RPMI8226 (cell line): Measurements from ENCODE around the gene ADORA1.

ENCODE experiments used
- DNase-seq: peaks from one replicate; pipeline ENCODE4 v3.0.0-alpha.2; 2015

The ADORA1 gene

GRCh38 chr1:203143641-203144040 lies 16.1 kb downstream of the ADORA1 start:
- DNase-seq, result no peak

DNA sequence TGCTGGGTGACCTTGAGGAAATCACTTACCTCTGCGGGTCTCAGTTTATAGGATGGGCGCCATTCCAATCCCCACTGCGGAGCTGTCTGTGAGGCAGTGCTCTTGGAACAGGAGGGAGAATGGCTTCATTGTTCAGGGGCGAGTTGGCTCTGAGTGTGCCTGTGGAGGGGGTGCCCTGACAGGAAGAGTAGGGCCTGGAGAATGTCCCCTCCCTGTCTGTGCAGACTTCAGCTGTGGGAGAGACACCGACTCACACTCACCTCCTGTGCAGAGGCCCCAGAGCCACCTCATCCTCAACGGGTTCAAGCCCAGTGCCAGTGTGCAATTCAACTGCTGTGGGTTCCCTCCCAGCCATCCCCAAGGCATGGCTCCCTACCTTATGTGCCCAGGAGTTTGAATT lies 17.1 kb downstream of the ADORA1 start:
- DNase-seq, result no peak

GRCh38 chr1:203145321-203146041 lies 18.0 kb downstream of the ADORA1 start:
- DNase-seq, result no peak

- no peak for DNase-seq
Measured at GRCh38 chr1:203146042-203146369, 18.5 kb downstream of the ADORA1 start.

GRCh38 chr1:203146537-203146936 lies 19.0 kb downstream of the ADORA1 start:
- DNase-seq, result no peak

DNA sequence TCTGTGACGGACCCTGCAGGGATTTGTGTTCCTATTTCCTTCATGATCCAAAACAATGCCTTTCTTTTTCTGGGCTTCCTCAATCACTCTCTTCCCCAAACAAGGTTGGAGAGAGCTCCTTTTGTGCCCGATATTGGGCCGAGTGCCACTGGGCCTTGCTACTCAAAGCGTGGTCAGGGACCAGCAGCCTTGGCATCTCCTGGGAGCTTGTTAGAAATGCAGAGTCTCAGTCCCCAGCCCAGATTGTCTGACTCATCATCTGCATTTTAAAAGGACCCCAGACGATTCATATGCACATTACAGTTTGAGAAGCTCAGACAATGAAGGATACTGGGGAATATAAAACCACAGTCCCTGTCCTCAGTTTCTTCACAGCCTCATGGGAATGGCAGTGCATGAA lies 19.9 kb downstream of the ADORA1 start:
- DNase-seq, result no peak

DNA sequence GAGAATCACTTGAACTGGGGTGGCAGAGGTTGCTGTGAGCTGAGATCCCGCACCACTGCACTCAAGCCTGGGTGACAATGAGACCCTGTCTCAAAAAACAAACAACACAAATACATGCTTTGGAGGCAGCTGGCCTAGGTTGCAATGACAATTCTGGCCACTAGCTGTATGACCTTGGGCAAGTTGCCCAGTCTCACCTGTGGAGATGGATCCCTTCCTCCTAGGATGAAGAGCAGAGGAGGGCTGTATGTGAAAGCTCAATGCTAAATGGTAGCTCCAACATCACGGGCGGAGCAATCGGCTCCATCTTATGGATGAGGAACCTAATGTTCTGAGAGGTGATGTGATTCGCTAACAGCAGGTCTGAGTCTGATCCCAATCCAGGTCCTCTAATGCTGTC lies 20.6 kb downstream of the ADORA1 start:
- DNase-seq, result peak; percentile 64

DNA sequence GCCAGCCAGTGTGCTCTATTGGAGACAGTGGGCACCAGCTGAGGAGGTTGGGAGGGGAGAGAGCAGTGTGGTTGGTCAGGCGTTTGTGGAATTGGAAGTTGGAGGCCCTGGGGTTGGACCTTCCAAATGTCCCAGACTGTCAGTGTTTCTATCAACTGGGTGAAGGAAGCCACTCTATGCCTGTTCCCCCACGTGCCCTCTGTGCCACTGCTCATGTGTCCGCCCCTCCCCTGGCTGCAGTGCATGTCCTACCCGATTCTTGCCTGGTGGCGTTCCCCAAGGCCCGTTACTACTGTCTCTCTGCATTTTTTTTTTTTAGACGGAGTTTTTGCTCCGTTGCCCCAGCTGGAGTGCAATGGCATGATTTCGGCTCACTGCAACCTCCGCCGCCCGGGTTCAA lies 21.1 kb downstream of the ADORA1 start:
- no peak for DNase-seq

- no peak for DNase-seq
Measured at GRCh38 chr1:203149188-203149840, 21.8 kb downstream of the ADORA1 start.

- DNase-seq, result no peak
Measured at GRCh38 chr1:203150511-203151297, 23.2 kb downstream of the ADORA1 start.

- DNase-seq, result no peak
Measured at GRCh38 chr1:203151362-203152157, 24.0 kb downstream of the ADORA1 start.

DNA sequence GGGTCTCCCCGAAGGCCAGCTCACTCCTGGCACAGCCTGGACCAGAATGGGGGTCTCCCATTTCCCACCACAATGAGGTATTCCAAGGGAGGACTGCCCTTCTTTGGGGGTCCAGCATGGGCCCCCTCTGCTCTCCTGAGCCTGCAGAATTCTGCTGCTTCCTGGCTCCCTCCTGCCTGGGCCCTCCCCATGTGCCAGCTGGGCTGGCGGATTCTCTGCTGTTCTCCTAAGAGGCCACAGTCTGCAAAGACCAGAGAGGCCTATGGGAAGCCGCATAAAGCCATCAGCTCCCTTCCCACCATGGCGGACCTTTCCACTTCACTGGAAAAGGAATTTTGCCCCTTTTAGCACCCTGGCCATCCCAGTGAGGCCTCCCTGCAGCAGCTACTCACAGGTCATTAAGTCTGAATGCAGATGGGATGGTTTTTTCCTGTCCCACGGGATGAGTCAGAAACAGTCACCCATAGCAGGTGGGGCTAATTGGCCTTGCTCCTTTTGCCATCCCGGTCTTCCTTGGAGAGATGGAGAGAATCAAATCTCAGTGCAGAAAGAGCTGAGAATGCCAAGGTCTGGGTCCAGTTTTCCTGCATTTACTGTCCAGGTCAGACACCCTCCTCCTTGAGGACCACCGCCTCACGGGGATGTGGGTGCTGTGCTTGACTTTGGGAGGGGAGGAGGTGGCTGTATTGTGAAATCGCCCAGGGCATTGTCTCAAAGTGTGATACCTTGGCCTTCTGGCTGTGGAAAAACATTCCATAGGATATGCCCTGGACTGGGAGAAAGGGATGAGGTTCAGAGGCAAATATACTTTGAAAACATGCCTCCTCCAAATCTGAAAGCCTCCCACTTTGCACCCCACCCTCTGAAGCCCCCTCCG lies 24.9 kb downstream of the ADORA1 start:
- no peak for DNase-seq

DNA sequence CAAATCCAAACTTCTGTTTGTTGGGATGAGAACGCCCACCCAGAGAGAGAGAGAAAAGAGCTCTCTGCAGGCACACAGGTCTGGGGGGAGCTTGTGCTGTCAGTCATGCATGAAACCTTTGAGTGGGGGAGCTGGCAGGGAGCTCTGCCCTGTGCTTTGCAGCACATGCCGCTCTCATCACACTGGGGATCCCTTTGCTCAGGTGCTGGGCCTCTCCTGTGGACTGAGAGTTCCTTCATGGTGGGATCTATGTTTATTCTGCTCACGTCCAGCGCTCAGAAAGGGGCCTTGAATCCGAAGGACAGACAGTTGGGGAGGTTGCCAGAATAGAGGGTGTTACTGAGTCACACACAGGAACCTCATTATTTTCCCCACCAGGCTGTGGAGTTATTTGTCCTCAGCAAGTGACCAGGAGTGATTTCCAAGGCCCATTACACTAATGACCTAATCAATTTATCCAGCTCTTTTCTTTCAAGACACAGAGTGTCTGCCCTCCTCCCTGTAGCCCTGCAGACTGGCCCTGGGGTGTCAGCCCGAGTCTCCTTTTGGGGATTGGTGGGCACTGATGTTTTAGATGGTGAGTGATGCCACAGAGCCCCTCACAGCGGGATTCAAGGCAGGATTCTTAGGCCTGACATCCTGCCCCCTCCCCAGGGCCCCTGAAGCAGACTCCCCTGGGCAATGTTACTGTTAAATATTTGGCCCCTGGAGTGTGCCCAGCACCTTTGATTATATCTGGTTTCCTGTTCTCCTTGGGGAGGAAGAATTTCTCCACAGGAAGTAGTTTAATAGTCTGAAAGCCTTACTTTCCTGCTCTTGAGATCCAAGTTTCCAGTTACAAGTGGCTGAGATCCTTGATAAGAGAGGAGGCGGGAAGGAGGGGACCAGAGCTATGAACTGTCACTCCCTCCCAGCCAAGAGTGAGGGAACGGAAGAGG lies 25.8 kb downstream of the ADORA1 start:
- DNase-seq, result no peak

DNA sequence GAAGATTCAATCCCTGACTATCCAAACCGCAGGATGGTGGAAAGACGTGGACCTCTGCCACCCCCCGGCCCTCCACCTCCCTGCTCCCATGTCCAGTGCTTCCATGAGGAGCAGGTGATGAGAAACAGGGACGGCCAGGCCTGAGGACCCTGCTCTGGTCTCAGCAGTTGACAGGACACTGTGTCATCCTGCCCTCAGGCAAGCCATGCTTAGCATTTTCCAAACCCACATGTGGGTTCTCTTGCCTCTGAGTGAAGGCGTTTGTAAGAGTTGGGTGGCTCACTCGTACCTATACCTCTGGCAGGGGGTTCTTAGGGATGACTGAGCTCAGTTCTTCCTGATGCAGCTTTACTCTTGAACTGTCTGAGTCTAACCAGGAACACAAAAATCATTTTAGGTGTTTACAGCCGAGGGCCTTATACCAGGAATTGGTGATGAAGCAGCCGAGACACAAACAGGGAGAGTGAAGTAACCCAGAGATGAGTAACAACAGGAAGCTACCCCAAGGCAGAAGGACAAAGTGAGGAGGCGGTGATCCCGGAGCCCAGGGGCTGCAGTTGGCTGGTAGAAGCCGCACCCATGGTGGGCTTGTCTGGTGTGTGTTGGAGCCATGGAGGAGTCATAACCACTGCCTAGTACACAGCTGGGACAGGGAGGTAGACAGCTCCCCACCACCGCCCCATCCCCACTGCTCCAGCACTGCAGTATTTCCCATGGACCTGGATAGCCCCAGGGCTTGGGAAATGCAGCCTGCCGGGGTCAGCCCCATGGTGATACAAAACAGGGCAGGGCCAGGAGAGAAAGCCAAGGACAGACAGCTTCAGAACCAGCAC lies 26.7 kb downstream of the ADORA1 start:
- no peak for DNase-seq

- no peak for DNase-seq
Measured at GRCh38 chr1:203156280-203156679, 28.8 kb downstream of the ADORA1 start.

GRCh38 chr1:203158423-203158822 lies 30.9 kb downstream of the ADORA1 start:
- no peak for DNase-seq

DNA sequence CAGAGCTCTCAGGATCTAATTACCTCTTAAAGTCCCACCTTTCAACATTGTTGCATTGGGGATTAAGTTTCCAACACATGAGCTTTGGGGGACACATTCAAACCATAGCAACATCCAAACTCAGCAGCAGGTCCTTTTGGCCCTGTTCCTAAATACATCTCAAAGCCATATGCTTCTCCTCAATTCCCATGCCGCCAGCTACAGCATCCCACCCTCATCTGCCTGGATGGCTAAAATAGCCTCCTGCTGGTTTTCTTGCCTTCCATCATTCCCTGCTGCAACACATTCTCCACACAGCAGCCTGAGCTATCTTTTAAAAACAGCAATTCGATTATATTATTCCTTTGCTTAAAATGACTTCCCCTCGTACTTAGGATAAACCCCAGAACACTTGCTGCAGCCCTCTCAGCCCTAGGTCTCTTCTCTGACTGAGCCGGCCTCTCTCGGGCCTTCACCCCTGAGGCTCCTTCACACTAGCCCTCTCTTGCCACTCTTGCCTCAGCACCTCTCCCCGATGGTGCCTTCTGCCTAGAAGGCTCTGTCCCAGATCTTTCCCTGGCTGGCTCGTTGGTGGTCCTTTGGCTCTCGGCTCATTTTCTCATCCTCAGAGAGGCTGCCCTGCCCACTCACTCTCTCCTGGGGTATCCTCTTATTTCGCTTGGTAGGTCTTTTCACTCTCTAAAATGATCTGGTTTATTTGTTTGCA lies 31.6 kb downstream of the ADORA1 start:
- DNase-seq, result no peak

DNA sequence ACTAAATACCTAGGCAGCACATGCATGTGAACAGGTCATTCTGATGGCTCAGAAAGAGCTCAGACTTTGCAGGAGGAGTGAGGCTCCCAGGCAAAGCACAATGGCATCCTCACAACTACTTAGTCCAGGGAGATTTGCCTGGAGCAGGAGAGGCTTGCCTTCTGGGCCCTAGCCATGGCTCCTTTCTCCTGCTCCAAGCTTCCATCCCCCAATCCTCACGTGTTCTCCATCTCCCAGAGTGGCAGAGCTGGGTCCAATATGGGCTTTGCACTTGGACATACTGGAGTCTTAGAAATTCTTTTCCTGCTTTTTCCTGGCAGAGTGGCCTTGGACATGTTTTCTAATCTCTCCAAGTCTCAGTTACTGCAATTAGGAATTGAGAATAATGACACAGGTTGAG lies 32.3 kb downstream of the ADORA1 start:
- no peak for DNase-seq

GRCh38 chr1:203161175-203161574 lies 33.6 kb downstream of the ADORA1 start:
- DNase-seq, result no peak
